WTC11 (cell line): ENCODE measurements around the gene OR2T1. TPM values are rescaled to one million over a fixed set of nuclear protein-coding genes. Genes with fewer than 3 reads are reported as not detected.

Experiments
- ATAC-seq: fragments of 200-7000 bp; cut with Tn5 transposase; 2 replicates; pipeline ENCODE4 v1.10.0; 2021; ENCODE audit warnings: mild to moderate bottlenecking, moderate library complexity
- CTCF ChIA-PET: fragments of 300-600 bp; sonication (Branson Sonifier 250); formaldehyde crosslinking; loops from one replicate; lab custom pipeline; 2021; ENCODE audit warnings: antibody characterized with exemption; lab: Charles Lee
- POLR2A ChIA-PET: fragments of 350-600 bp; sonication (Branson Sonifier 250); formaldehyde crosslinking; loops from one replicate; lab custom pipeline; 2021; ENCODE audit warnings: antibody characterized with exemption; lab: Charles Lee
- DNase-seq: peaks from one replicate; pipeline ENCODE4 v3.0.0; 2021; ENCODE audit warnings: low spot score
- H3K27ac Mint-ChIP-seq: 2 replicates; pipeline ENCODE4 v1.8.0; 2021; ENCODE audit warnings: mixed read lengths
- H3K27me3 Mint-ChIP-seq: 2 replicates; pipeline ENCODE4 v1.8.0; 2021; ENCODE audit warnings: low read depth, mild to moderate bottlenecking, moderate library complexity, mixed read lengths
- H3K36me3 Mint-ChIP-seq: 2 replicates; pipeline ENCODE4 v1.8.0; 2021; ENCODE audit warnings: mixed read lengths
- H3K4me1 Mint-ChIP-seq: 2 replicates; pipeline ENCODE4 v1.8.0; 2022; ENCODE audit warnings: mixed read lengths
- H3K4me3 Mint-ChIP-seq: 2 replicates; pipeline ENCODE4 v1.8.0; 2021; ENCODE audit warnings: mild to moderate bottlenecking, moderate library complexity, mixed read lengths
- H3K9me3 Mint-ChIP-seq: 2 replicates; pipeline ENCODE4 v1.8.0; 2021; ENCODE audit warnings: mixed read lengths
- ATF2 ChIP-seq: sonication (generic); formaldehyde crosslinking; IDR thresholded peaks from 2 replicates; pipeline ENCODE4 v1.8.1; 2022; ENCODE audit warnings: low read depth, missing genetic modification reagents, borderline replicate concordance
- ATF3 ChIP-seq: sonication (generic); formaldehyde crosslinking; conservative IDR thresholded peaks from 2 replicates; pipeline ENCODE4 v1.8.1; 2022; ENCODE audit warnings: mild to moderate bottlenecking, missing genetic modification reagents
- CTCF ChIP-seq: fragments of 200-600 bp; IDR thresholded peaks from 2 replicates; pipeline ENCODE4 v1.8.0; 2022; ENCODE audit warnings: antibody characterized with exemption
- E2F4 ChIP-seq: sonication (generic); formaldehyde crosslinking; IDR thresholded peaks from 2 replicates; pipeline ENCODE4 v1.8.1; 2022; ENCODE audit warnings: low read depth, mild to moderate bottlenecking, moderate library complexity, missing genetic modification reagents, borderline replicate concordance
- FOXK1 ChIP-seq: sonication (generic); formaldehyde crosslinking; IDR thresholded peaks from 2 replicates; pipeline ENCODE4 v1.8.0; 2022; ENCODE audit warnings: mild to moderate bottlenecking, moderate library complexity, missing genetic modification reagents
- HMGA2 ChIP-seq: fragments of 250-450 bp; sonication (Bioruptor Pico); IDR thresholded peaks from 2 replicates; pipeline ENCODE4 v1.4.0; 2021; ENCODE audit warnings: mild to moderate bottlenecking, moderate library complexity
- HMGXB4 ChIP-seq: sonication (generic); formaldehyde crosslinking; IDR thresholded peaks from 2 replicates; pipeline ENCODE4 v1.8.1; 2023; ENCODE audit warnings: mild to moderate bottlenecking, moderate library complexity, missing genetic modification reagents
- IRF2 ChIP-seq: sonication (generic); formaldehyde crosslinking; IDR thresholded peaks from 2 replicates; pipeline ENCODE4 v1.8.0; 2022; ENCODE audit warnings: low read depth, missing genetic modification reagents, borderline replicate concordance
- JUN ChIP-seq: sonication (generic); formaldehyde crosslinking; IDR thresholded peaks from 2 replicates; pipeline ENCODE4 v1.8.0; 2023; ENCODE audit warnings: mild to moderate bottlenecking, missing genetic modification reagents
- MAX ChIP-seq: sonication (generic); formaldehyde crosslinking; IDR thresholded peaks from 2 replicates; pipeline ENCODE4 v1.8.0; 2022; ENCODE audit warnings: mild to moderate bottlenecking, missing genetic modification reagents
- SP1 ChIP-seq: sonication (generic); formaldehyde crosslinking; conservative IDR thresholded peaks from 2 replicates; pipeline ENCODE4 v1.8.1; 2022; ENCODE audit warnings: missing genetic modification reagents
- STAT6 ChIP-seq: sonication (generic); formaldehyde crosslinking; conservative IDR thresholded peaks from 2 replicates; pipeline ENCODE4 v1.8.1; 2023; ENCODE audit warnings: mild to moderate bottlenecking, low read depth, missing genetic modification reagents, moderate library complexity
- ZNF281 ChIP-seq: sonication (generic); formaldehyde crosslinking; IDR thresholded peaks from 2 replicates; pipeline ENCODE4 v1.8.0; 2023; ENCODE audit warnings: mild to moderate bottlenecking, missing genetic modification reagents
- ZNF317 ChIP-seq: sonication (generic); formaldehyde crosslinking; IDR thresholded peaks from 2 replicates; pipeline ENCODE4 v1.8.1; 2023; ENCODE audit warnings: low read depth, mild to moderate bottlenecking, moderate library complexity, missing genetic modification reagents, borderline replicate concordance
- ZNF416 ChIP-seq: fragments of 250-450 bp; sonication (Bioruptor Pico); IDR thresholded peaks from 2 replicates; pipeline ENCODE4 v1.9.0; 2021; ENCODE audit warnings: mild to moderate bottlenecking, inconsistent platforms
- total RNA-seq: library from RNA; stranded (reverse); gene quantifications from 3 replicates; pipeline ENCODE4 v1.2.3, GENCODE V29; 2021

Gene OR2T1
- total RNA-seq, 1 experiment from 2014 or later: not detected

GRCh38 chr1:248404024-248404423, 1.2 kb downstream of the OR2T1 start (continued):
- TF ChIP-seq STAT6 (CRISPR knock-in tag) (no peak), ATF3 (CRISPR knock-in tag) (no peak), ATF2 (CRISPR knock-in tag) (no peak), IRF2 (CRISPR knock-in tag) (no peak), MAX (CRISPR knock-in tag) (no peak), JUN (CRISPR knock-in tag) (no peak), CTCF (no peak)

GRCh38 chr1:248406721-248407692, 4.2 kb downstream of the OR2T1 start:
- Mint-ChIP-seq H3K9me3 (peaks cover 85% of the 10 kb centered on the region), H3K4me1 (no peaks in the 10 kb centered on the region), H3K36me3 (peaks cover 64% of the 10 kb centered on the region), H3K4me3 (no peak overlapping the region), H3K27me3 (peaks cover 10% of the 10 kb centered on the region), H3K27ac (no peak overlapping the region)
- ChIA-PET CTCF (no interaction called here), POLR2A (no interaction called here)
- ATAC-seq: no peak
- no peak for DNase-seq
- TF ChIP-seq ZNF317 (CRISPR knock-in tag) (no peak), E2F4 (no peak), ZNF281 (no peak), SP1 (CRISPR knock-in tag) (no peak), HMGXB4 (CRISPR knock-in tag) (no peak), STAT6 (CRISPR knock-in tag) (no peak), ZNF416 (no peak), FOXK1 (no peak), HMGA2 (CRISPR knock-in tag) (no peak), ATF2 (CRISPR knock-in tag) (no peak)
